ENCODE measurements around the gene CEBPA. TPM values are rescaled to one million over a fixed set of nuclear protein-coding genes. Genes with fewer than 3 reads are reported as not detected.
"Not testable (repeated sequence)": the region's sequence is repeated elsewhere in the genome, so short reads cannot be mapped to it uniquely, and the experiment has no call there.

The CEBPA gene
- total RNA-seq, 1 donor from 2014 or later: 0.86 TPM

DNA sequence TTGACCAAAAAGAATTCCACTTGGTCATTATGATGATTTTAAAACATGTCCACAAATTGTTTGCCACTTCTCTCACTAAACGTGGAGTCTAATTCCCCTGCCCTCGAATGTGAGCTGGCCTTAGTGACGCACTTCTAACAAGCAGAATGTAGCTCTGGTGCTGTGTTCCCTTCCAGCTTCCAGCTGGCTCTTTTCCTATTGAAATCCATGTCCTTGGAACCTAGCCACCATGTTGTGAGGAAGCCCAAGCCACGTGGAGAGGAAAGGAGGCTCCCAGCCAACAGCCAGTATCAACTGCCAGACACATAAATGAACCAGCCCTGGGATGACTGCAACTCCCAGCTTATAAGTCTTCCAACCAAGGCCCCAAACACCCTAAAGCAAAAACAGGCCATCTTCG, 23.6 kb upstream of the CEBPA start:
- peak; percentile 7 for DNase-seq (ENCODE audit: low read depth)

GRCh38 chr19:33324628-33325027, 22.3 kb upstream of the CEBPA start:
- DNase-seq (ENCODE audit: low read depth): no peak

GRCh38 chr19:33323093-33323820, 20.9 kb upstream of the CEBPA start:
- DNase-seq (ENCODE audit: low read depth): no peak

DNA sequence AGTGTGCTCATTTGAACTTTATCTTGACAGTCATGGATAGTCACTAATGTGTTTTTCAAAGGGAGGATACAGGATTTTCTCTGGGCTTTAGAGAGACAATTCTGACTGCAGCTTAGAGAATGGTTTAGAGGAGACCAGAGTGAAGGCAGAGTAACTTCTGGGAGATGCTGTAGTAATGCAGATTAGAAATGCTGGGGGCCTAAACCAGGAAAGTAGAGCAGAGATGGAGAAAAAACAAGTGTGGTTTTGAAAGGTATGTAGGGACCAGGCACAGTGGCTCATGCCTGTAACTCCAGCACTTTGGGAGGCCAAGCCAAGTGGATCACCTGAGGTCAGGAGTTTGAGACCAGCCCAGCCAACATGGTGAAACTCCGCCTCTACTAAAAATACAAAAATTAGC, 18.3 kb upstream of the CEBPA start:
- DNase-seq (ENCODE audit: low read depth): no peak

DNA sequence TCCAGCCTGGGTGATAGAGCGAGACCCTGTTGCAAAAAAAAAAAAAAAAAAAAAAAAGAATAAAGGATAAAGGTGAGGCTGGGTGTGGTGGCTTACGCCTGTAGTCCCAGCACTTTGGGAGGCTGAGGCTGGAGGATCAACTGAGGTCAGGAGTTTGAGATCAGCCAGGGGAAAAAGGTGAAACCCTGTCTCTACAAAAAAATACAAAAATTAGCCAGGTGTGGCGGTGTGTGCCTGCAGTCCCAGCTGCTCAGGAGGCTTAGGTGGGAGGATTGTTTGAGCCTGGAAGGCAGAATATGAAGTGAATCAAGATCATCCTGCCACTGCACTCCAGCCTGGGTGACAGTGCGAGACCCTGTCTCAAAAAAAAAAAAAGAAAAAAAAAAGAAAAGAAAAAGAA, 15.7 kb upstream of the CEBPA start:
- not testable (repeated sequence) for DNase-seq (ENCODE audit: low read depth)

DNA sequence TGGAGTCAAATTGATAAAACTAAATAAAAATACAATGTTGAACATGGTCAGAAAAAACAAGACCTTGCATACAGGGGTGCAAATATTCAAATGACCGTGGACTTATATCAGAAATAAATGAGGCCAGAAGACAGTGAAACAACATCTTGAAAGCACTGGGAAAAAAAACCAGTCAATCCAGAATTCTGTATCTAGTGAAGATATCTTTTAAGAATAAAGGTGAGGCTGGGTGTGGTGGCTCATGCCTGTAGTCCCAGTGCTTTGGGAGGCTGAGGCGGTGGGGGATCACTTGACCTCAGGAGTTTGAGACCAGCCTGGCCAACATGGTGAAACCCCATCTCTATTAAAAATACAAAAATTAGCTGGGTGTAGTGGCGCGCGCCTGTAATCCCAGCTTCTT, 15.2 kb upstream of the CEBPA start:
- DNase-seq (ENCODE audit: low read depth): no peak

DNA sequence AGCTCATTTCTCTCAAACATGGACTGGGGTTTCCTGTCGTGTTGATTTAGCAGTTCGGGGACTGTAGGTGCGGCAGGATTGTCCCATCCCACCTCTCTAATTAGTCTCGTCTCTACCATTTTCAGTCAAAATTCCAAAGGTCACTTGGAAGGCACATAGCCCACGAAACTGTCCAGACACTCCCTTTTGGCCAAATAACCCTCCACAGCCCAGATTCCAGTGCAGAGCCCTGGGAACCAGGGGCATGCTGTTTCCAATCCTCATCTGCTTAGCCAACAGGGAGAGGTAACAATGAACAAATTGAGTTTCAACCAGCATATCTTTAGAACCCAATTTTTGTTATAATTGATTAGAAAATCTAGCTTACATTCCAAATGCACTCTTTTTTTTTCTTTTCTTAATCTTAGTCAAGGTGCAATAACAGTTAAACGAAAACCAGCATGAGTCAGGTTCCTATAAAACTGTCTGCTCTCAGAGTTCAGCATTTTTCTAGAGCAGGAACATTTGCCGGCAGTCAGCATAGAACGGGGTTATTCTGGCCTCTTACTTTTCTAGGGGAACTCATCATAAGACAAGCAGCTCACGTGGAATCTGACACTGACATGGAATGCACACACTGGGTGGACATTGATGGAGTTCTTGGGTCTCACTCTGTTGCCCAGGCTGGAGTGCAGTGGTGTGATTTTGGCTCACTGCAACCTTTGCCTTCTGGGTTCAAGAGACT, 14.4 kb upstream of the CEBPA start:
- DNase-seq (ENCODE audit: low read depth): no peak

DNA sequence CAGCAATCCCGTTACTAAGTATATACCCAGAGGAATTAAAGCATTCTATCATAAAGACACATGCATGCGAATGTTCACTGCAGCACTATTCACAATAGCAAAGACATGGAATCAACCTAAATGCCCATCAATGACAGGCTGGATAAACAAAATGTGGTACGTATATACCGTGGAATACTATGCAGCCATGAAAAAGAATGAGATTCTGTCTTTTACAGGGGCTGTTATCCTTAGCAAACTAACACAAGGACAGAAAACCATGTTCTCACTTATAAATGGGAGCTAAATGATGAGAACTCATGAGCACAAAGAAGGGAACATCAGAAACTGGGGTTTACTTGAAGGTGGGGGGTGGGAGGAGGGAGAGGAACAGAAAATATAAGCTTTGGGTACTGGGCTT, 10.5 kb upstream of the CEBPA start:
- not testable (repeated sequence) for DNase-seq (ENCODE audit: low read depth)

DNA sequence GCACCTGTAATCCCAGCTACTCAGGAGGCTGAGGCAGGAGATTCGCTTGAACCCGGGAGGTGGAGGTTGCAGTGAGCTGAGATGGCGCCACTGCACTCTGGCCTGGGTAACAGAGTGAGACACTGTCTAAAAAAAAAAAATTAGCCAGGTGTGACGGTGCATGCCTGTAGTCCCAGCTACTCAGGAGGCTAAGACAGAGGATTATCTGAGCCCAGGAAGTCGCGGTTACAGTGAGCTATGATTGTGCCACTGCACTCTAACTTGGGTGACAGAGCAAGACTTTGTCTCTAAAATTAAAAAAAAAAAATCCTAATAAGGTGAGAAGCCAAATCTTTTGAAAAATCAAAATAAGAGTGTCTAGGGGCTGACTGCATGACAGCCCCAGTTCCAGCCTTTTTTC, 9.7 kb upstream of the CEBPA start:
- no peak for DNase-seq (ENCODE audit: low read depth)

DNA sequence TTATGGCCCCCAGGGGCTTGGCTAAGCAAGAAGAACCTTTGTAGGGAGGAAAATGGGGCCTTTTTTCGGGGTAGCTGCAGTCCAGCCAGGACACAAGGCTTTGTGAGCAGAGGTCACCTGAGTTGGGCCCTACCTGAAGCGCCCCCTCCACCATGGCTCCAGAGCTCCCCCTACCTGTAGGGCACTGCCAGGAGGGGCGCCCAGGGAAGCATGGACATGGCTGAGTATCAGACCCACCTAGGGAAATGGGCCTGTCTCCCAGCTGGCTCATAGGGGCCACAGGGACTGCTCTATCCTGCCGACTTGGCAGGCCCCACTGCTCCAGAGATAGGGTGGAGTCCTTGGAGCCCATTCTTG, 9.0 kb upstream of the CEBPA start:
- no peak for DNase-seq (ENCODE audit: low read depth)

GRCh38 chr19:33310606-33311325, 8.4 kb upstream of the CEBPA start:
- DNase-seq (ENCODE audit: low read depth): no peak

DNA sequence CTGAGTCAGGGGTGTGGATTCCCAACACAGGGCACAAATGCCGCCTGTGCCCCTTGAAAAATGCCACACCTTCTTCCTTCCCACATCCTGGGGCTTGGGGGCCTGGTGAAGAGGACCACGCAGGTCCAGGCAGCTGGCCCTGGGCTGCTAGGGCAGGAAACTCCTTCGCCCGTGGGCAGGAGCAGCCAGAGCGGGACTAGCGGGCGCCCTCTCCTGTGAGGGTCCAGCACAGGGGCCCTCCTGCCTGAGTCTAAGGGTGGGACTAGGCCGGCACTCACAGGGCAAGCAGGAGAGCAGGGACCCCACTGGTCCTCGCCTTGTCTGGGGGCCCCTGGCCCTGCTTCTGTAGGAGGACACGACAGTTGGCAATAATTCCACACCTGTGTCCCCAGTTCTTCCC, 7.5 kb upstream of the CEBPA start:
- DNase-seq (ENCODE audit: low read depth): no peak

DNA sequence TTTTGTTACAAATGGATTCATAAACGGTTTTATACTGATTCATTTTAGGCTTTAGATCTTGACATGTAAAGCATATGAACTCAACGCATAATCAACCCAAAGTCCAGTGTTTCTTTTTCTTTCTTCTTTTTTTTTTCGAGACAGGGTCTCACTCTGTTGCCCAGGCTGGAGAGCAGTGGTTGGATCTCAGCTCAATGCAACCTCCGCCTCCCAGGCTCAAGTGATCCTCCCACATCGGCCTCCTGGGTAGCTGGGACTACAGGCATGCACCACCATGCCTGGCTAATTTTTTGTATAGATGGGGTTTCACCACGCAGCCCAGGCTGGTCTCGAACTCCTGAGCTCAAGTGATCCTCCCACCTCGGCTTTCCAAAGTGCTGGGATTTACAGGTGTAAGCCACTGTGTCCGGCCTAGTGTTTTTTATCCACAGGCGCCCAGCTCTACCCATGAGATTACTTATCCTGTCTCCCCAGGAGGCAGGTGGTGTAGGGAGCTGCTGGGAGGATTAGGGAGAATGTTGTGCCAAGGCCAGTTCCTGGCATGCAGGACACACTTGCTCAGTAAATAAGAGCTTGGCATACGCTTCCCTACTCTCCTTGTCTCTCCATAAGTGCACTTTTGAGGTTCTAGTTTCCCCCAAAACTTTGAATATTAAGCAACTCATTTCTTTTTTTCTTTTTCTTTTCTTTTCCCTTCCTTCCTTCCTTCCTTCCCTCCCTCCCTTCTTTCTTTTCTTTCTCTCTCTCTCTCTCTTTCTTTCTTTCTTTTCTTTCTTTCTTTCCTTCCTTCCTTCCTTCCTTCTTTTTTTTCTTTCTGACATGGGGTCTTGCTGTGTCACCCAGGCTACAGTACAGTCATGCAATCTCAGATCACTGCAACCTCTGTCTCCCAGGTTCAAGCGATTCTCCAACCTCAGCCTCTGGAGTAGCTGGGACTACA, 4.8 kb upstream of the CEBPA start:
- DNase-seq (ENCODE audit: low read depth): no peak

DNA sequence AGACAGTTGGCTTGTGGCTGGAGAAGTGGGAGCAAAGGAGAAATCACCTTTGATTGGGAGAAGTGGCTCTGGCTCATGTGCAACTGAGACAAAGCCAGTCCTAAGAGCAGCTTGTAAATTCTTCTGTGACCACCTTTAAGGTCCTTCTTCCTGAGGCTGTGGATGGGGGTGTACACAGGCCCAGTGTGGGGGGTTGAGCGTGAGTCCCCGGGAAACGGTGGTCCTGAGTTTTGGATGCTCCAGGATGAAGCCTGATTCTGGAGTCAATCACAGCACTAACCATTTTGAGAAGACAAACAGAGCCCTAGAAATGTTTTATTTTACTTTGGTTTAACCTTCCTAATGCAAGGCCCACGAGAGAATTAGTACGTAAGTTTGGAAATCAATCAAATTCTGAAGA, 3.9 kb upstream of the CEBPA start:
- DNase-seq (ENCODE audit: low read depth): no peak

- DNase-seq (ENCODE audit: low read depth): no peak
Observed at GRCh38 chr19:33304760-33305647, 2.7 kb upstream of the CEBPA start.

DNA sequence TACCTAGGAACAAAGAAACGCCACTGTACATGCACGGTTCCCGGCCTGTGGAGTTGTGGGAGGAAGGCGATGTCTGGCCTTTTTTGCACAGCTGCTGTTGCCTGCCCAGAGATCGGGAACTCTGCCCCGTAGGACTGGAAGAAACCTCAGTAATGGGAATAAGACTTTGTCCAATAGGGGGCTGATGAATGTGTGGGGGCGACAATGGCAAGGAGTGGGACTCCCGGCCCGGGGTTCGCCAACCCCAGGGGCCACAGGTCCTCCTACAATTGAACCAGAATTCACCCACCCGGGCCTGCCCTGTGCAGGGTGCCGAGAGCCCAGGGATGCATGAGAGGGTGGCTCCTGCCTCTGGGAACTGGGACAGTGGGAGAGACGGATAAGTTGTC, 2.0 kb upstream of the CEBPA start:
- DNase-seq (ENCODE audit: low read depth): no peak

DNA sequence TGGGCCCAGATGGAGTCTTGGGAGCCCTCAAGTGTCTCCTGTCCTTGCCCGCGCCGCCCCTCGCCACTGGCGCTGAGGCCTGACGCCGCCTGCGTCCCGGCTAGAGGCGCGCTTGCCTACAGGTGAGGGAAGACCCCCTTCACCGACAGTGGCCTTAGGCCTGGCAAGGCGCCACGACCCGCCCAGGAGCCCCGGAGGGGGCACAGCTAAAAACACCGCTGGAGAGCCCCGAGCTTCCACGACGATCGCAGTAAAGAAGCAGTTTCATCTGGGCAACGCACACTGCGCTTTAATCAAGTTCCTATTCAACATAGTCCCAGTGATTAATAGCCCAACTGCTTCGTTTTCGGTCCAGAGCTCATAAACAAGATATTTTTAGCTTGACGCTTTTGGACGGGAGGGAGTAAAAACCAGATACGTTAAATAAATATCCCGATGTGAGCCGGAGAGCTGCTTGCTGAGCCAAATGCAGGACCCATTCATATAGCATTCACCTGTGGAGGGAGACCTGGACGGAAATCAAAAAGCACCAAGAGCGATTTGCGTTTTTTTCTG, 1.5 kb upstream of the CEBPA start:
- no peak for DNase-seq (ENCODE audit: low read depth)

DNA sequence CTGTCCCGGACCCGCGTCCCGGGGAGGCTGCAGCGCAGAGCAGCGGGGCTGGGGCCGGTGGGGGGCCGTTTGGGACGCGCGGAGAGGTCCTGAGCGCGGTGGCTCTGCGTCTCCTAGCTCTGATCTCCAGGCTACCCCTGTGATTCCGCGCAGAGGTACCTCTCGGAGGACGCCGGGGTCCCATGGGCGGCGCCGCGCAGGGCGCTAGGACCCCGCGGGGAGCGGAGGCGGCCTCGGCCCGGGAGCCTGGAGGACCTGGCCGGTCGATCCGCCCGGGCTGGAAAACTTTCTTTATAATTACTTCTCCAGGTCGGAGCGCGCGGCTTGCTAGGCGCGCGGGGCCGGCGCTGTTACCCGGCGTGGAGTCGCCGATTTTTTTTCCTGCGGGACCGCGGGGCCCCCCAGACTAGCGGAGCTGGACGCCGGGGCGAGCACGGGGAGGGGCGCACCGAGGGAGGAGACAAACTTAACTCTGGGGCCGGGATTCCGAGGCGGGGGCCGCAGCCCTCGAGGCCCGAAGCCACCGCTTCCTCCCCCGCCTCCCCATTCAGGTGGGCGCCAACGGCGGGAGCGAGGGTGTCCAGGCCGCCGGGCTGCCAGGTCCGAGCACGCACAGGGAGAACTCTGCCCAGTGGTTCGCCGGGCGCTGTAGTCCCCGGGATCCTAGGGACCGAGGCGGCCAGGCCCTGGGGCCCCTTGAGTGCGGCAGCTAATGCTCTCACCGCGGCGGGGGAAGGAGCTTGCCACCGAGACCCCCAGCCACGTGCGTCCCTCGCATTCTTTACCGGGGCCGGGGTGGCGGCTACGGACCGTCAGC, 848 bp upstream of the CEBPA start:
- DNase-seq (ENCODE audit: low read depth): peak; percentile 40

DNA sequence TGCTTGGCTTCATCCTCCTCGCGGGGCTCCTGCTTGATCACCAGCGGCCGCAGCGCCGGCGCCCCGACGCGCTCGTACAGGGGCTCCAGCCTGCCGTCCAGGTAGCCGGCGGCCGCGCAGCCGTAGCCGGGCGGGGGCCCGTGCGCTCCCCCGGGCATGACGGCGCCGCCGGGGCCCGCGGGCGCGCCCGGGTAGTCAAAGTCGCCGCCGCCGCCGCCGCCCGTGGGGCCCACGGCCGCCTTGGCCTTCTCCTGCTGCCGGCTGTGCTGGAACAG, 497 bp downstream of the CEBPA start:
- no peak for DNase-seq (ENCODE audit: low read depth)

Data from myocyte (in vitro differentiated cells).